Natural killer cell (primary cell): ENCODE results near the gene KANK2. TPM values are rescaled to one million over a fixed set of nuclear protein-coding genes. Genes with fewer than 3 reads are reported as not detected.

Experiments
- ATAC-seq, 3 donors: fragments of 150-1000 bp in 2 of 3; fragments of 200-7000 bp in 1 of 3; cut with Tn5 transposase; 1 replicate in 1 of 3; 2 replicates in 2 of 3; pipeline ENCODE4 v1.10.0; 2021; ENCODE audit warnings: mild to moderate bottlenecking in 2 of 3, moderate library complexity in 2 of 3
- DNase-seq, 2 donors: peaks; one replicate each; pipeline versions ENCODE4 v3.0.0 to v3.0.0-alpha.2; 2013 to 2021; ENCODE audit warnings: mixed read lengths in 1 of 2
- H3K27ac ChIP-seq: one replicate; pipeline ENCODE4 v1.5.1; 2013; ENCODE audit warnings: mild to moderate bottlenecking, low read length
- H3K27me3 ChIP-seq: one replicate; pipeline ENCODE4 v1.6.1; 2013; ENCODE audit warnings: low read length; ENCODE audit not compliant: control insufficient read depth, insufficient read depth
- H3K36me3 ChIP-seq: one replicate; pipeline ENCODE4 v1.6.1; 2013; ENCODE audit warnings: low read length; ENCODE audit not compliant: control insufficient read depth, insufficient read depth
- H3K4me1 ChIP-seq: one replicate; pipeline ENCODE4 v1.6.1; 2013; ENCODE audit warnings: low read length; ENCODE audit not compliant: control insufficient read depth, insufficient read depth
- H3K4me3 ChIP-seq: one replicate; pipeline ENCODE4 v1.5.1; 2013; ENCODE audit warnings: low read length
- H3K9me3 ChIP-seq: one replicate; pipeline ENCODE4 v1.6.1; 2013; ENCODE audit warnings: low read length; ENCODE audit not compliant: control insufficient read depth, insufficient read depth
- H3K27ac Mint-ChIP-seq, 2 donors: one replicate each; pipeline ENCODE4 v1.8.0; 2022; ENCODE audit warnings: mild to moderate bottlenecking in 2 of 2, mixed read lengths in 2 of 2, moderate library complexity in 1 of 2
- H3K27me3 Mint-ChIP-seq, 2 donors: one replicate each; pipeline ENCODE4 v1.8.0; 2022; ENCODE audit warnings: low read depth in 2 of 2, mixed read lengths in 2 of 2
- H3K36me3 Mint-ChIP-seq: one replicate; pipeline ENCODE4 v1.8.0; 2022; ENCODE audit warnings: mixed read lengths
- H3K4me1 Mint-ChIP-seq, 2 donors: one replicate each; pipeline ENCODE4 v1.8.0; 2022; ENCODE audit warnings: mixed read lengths in 2 of 2
- H3K4me3 Mint-ChIP-seq: one replicate; pipeline ENCODE4 v1.8.0; 2022; ENCODE audit warnings: mild to moderate bottlenecking, moderate library complexity, mixed read lengths
- H3K9me3 Mint-ChIP-seq, 2 donors: one replicate each; pipeline ENCODE4 v1.8.0; 2022; ENCODE audit warnings: mixed read lengths in 2 of 2
- WGBS: methylation state at CpG from one replicate; pipeline ENCODE4 v1.1.7; 2013; ENCODE audit warnings: missing lambda C conversion rate; ENCODE audit not compliant: insufficient coverage; 5-methylcytosine and 5-hydroxymethylcytosine counted together
- intact Hi-C: fragments of 100-400 bp; cut with micrococcal nuclease; formaldehyde crosslinking; loops from one replicate; pipeline ENCODE4 v1.14.2; 2022
- total RNA-seq, 4 donors: library from RNA; stranded (reverse); fragments of 120-200 nt in 1 of 4; gene quantifications; one replicate each; pipeline versions ENCODE4 v1.2.3 to v1.2.4, GENCODE V29; 2013 to 2022
- TF ChIP-seq, protein P1 (sequence below): fragments of 200-600 bp; IDR thresholded peaks from one replicate; pipeline ENCODE4 v1.8.0; 2022; ENCODE audit warnings: antibody characterized with exemption

The KANK2 gene
- total RNA-seq, 3 donors from 2014 or later (not counting 1 experiment from before 2014, with no cell fraction given), result 0.82 to 1.3 (median 0.85) TPM

DNA sequence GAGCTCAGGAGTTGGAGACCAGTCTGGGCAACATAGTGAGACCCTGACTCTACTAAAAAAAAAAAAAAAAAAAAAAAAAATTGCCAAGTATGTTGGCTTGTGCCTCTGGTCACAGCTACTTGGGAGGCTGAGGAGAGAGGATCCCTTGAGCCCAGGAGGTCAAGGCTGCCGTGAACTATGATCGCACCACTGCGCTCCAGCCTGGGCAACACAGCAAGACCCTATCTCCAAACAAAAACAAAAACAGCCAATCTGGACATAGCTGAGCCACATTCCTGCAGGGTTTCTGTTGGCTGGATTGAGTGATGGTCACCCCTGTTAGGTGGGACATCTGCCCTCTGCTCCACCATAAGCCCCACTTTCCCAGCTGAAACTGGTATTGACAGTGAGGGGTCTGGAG lies 28.5 kb upstream of the KANK2 start:
- no peak overlapping the region for H3K27ac Mint-ChIP-seq
- peaks cover 0 to 2% of the 10 kb centered on the region in 2 donors for H3K9me3 Mint-ChIP-seq
- no peaks in the 10 kb centered on the region for H3K4me1 ChIP-seq
- WGBS, result 100% methylated on average over 3 of the region's 3 CpGs
- H3K27me3 Mint-ChIP-seq, result no peaks in the 10 kb centered on the region
- no peaks in the 10 kb centered on the region for H3K36me3 Mint-ChIP-seq
- H3K4me3 ChIP-seq, result no peak overlapping the region
- H3K9me3 ChIP-seq, result peaks cover 2% of the 10 kb centered on the region
- DNase-seq, result no peak
- H3K4me1 Mint-ChIP-seq, result peaks cover 0 to 4% of the 10 kb centered on the region in 2 donors
- TF ChIP-seq, protein P1, sequence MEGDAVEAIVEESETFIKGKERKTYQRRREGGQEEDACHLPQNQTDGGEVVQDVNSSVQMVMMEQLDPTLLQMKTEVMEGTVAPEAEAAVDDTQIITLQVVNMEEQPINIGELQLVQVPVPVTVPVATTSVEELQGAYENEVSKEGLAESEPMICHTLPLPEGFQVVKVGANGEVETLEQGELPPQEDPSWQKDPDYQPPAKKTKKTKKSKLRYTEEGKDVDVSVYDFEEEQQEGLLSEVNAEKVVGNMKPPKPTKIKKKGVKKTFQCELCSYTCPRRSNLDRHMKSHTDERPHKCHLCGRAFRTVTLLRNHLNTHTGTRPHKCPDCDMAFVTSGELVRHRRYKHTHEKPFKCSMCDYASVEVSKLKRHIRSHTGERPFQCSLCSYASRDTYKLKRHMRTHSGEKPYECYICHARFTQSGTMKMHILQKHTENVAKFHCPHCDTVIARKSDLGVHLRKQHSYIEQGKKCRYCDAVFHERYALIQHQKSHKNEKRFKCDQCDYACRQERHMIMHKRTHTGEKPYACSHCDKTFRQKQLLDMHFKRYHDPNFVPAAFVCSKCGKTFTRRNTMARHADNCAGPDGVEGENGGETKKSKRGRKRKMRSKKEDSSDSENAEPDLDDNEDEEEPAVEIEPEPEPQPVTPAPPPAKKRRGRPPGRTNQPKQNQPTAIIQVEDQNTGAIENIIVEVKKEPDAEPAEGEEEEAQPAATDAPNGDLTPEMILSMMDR, result no peak
- intact Hi-C loops, result no loop called here
- H3K27me3 ChIP-seq, result no peaks in the 10 kb centered on the region
- no peak for ATAC-seq
- H3K27ac ChIP-seq, result no peak overlapping the region
- no peak overlapping the region for H3K4me3 Mint-ChIP-seq
- no peaks in the 10 kb centered on the region for H3K36me3 ChIP-seq

DNA sequence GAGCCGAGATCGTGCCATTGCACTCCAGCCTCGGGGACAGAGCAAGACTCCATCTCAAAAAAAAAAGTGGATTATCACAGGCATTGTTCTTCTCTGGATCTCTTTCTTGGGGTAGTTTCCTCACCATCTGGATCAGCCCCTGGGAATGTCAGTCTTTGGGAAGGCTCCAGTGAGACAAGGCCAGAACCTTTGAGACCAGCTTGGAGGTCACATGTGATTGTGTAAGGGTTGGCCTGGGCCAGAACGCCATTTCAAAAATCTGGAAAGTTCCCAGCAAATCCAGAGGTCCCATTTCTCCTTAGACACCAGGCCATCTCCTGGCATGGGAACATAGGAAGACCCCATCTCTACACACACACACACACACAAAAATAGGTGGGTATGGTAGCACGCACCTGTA lies 27.8 kb upstream of the KANK2 start:
- Mint-ChIP-seq H3K4me1 (peaks cover 0 to 4% of the 10 kb centered on the region in 2 donors), H3K9me3 (peaks cover 2 to 3% of the 10 kb centered on the region in 2 donors), H3K36me3 (peaks cover 4% of the 10 kb centered on the region), H3K27ac (no peak overlapping the region), H3K4me3 (no peak overlapping the region), H3K27me3 (no peaks in the 10 kb centered on the region)
- Histone ChIP-seq H3K36me3 (no peaks in the 10 kb centered on the region), H3K27ac (no peak overlapping the region), H3K9me3 (peaks cover 3% of the 10 kb centered on the region), H3K27me3 (no peaks in the 10 kb centered on the region), H3K4me3 (no peak overlapping the region), H3K4me1 (no peaks in the 10 kb centered on the region)
- intact Hi-C loops, result no loop called here
- DNase-seq, result no peak
- ATAC-seq, result no peak
- TF ChIP-seq, protein P1, result no peak
- 95% methylated on average over 3 of the region's 5 CpGs for WGBS

DNA sequence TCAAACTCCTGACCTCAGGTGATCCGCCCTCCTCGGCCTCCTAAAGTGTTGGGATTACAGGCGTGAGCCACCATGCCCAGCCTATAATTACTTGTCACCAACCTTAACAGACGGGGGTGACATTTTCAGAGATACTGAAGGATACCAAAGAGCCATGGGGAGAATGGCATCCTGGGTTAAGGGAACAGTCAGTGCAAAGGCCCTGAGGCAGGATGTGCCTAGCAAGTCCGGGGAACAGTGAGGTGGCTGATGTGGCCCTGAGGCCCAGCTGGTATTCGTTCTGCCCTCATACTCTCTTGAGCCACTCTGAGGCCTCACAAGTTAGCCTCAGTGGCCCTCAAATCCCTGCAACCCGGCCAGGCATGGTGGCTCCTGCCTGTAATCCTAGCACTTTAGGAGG lies 27.1 kb upstream of the KANK2 start:
- 84% methylated on average over 7 of the region's 7 CpGs for WGBS

More for the DNA sequence above, 27.1 kb upstream of the KANK2 start:
- Mint-ChIP-seq H3K36me3 (peaks cover 5% of the 10 kb centered on the region), H3K4me3 (no peak overlapping the region), H3K27me3 (no peaks in the 10 kb centered on the region), H3K27ac (no peak overlapping the region), H3K4me1 (peaks cover 0 to 4% of the 10 kb centered on the region in 2 donors), H3K9me3 (peaks cover 2 to 3% of the 10 kb centered on the region in 2 donors)
- ATAC-seq (no peak), DNase-seq (no peak)
- Histone ChIP-seq H3K27ac (no peak overlapping the region), H3K9me3 (peaks cover 3% of the 10 kb centered on the region), H3K36me3 (no peaks in the 10 kb centered on the region), H3K27me3 (no peaks in the 10 kb centered on the region), H3K4me1 (no peaks in the 10 kb centered on the region), H3K4me3 (no peak overlapping the region)
- intact Hi-C loops, result no loop called here
- TF ChIP-seq, protein P1, result no peak
